HepG2 (cell line): ENCODE results near the gene TSPAN5. TPM values are rescaled to one million over a fixed set of nuclear protein-coding genes. Genes with fewer than 3 reads are reported as not detected.
A peak's percentile ranks its signal among the peaks of the same experiment; 100 is the strongest.

Experiments
- ATAC-seq: fragments of 200-7000 bp; cut with Tn5 transposase; 3 replicates; pipeline ENCODE4 v1.9.1; 2020; ENCODE audit warnings: mild to moderate bottlenecking, moderate library complexity
- BruUV-seq: library from RNA; stranded (reverse); fragments of 400-500 nt; replicated peaks from 2 replicates; lab custom pipeline; 2021; lab: Mats Ljungman, UMichigan
- CTCF ChIA-PET: fragments of 300-600 bp; formaldehyde crosslinking; extraction: SDS; loops from one replicate; lab custom pipeline; 2021; ENCODE audit warnings: low total read pairs, inconsistent platforms, low intra/inter-chr PET ratio; lab: Yijun Ruan, JAX
- POLR2A ChIA-PET: fragments of 350-600 bp; sonication (Branson Sonifier 250); formaldehyde crosslinking; loops from one replicate; lab custom pipeline; 2020; ENCODE audit warnings: antibody characterized with exemption, inconsistent platforms; lab: Yijun Ruan, JAX
- DNase-seq: peaks from one replicate; pipeline ENCODE4 v3.0.0-alpha.2; 2015; ENCODE audit warnings: low spot score
- FAIRE-seq: peaks from 3 replicates; lab custom pipeline; 2011; peaks lifted over from hg19 to GRCh38; lab: Jason Lieb, UNC
- H2AFZ ChIP-seq: one replicate; pipeline ENCODE4 v1.6.1; 2011; ENCODE audit warnings: low read length, inconsistent platforms
- H3K27ac ChIP-seq: fragments of 300-600 bp; 3 replicates; pipeline ENCODE4 v1.8.0; 2011; ENCODE audit warnings: mixed run types, mild to moderate bottlenecking, mixed read lengths, low read length, inconsistent platforms; ENCODE audit not compliant: insufficient read depth; ENCODE audit errors: extremely low read length
- H3K27me3 ChIP-seq, 2 experiments: fragments of 200-600 bp in 1 of 2; 2 replicates in 1 of 2; 3 replicates in 1 of 2; pipeline versions ENCODE4 v1.6.0 to v1.8.0; 2011; ENCODE audit warnings: low read length in 2 of 2, mild to moderate bottlenecking in 2 of 2, moderate library complexity in 2 of 2, inconsistent platforms in 1 of 2; ENCODE audit not compliant: insufficient read depth in 2 of 2, control insufficient read depth in 1 of 2
- H3K36me3 ChIP-seq, 2 experiments: fragments of 200-600 bp in 1 of 2; replicated peaks in 1 of 2; 2 replicates in 1 of 2; 3 replicates in 1 of 2; pipeline versions ENCODE4 v1.5.1 to v1.8.0; 2011; ENCODE audit warnings: low read length in 2 of 2, inconsistent platforms in 1 of 2; ENCODE audit not compliant: insufficient read depth in 2 of 2, control insufficient read depth in 1 of 2
- H3K4me1 ChIP-seq: 2 replicates; pipeline ENCODE4 v1.5.1; 2012; ENCODE audit warnings: low read length, inconsistent platforms; ENCODE audit not compliant: insufficient read depth
- H3K4me2 ChIP-seq: 2 replicates; pipeline ENCODE4 v1.6.0; 2011; ENCODE audit warnings: low read depth, low read length, inconsistent platforms
- H3K4me3 ChIP-seq, 3 experiments: fragments of 200-600 bp in 1 of 3; sonication (generic), shearing (Covaris generic) in 1 of 3; replicated peaks in 1 of 3; 2 replicates each; pipeline ENCODE4 v1.5.1; 2011 to 2016; ENCODE audit warnings: low read length in 3 of 3, inconsistent platforms in 2 of 3, low read depth in 2 of 3, mild to moderate bottlenecking in 2 of 3, control low read depth in 1 of 3, mixed read lengths in 1 of 3; ENCODE audit not compliant: insufficient read depth in 1 of 3
- H3K79me2 ChIP-seq: one replicate; pipeline ENCODE4 v1.6.1; 2011; ENCODE audit warnings: low read length, inconsistent platforms; ENCODE audit not compliant: insufficient read depth
- H3K9ac ChIP-seq: 2 replicates; pipeline ENCODE4 v1.6.0; 2011; ENCODE audit warnings: mild to moderate bottlenecking, low read depth, low read length, inconsistent platforms; ENCODE audit not compliant: insufficient read depth
- H3K9me3 ChIP-seq: 2 replicates; pipeline ENCODE4 v1.5.1; 2012; ENCODE audit warnings: mild to moderate bottlenecking, low read length
- H4K20me1 ChIP-seq: 2 replicates; pipeline ENCODE4 v1.6.0; 2011; ENCODE audit warnings: inconsistent platforms, mild to moderate bottlenecking, low read length, moderate library complexity; ENCODE audit not compliant: insufficient read depth
- GFI1 ChIP-seq: sonication (generic); formaldehyde crosslinking; IDR thresholded peaks from 2 replicates; pipeline ENCODE4 v1.5.0; 2020; ENCODE audit warnings: missing genetic modification reagents, mild to moderate bottlenecking, borderline replicate concordance
- GLI4 ChIP-seq: sonication (generic); formaldehyde crosslinking; IDR thresholded peaks from 2 replicates; pipeline ENCODE4 v1.5.1; 2020; ENCODE audit warnings: missing genetic modification reagents, mild to moderate bottlenecking, moderate library complexity, borderline replicate concordance
- RXRB ChIP-seq: IDR thresholded peaks from 2 replicates; pipeline ENCODE4 v1.6.1; 2016; ENCODE audit warnings: borderline replicate concordance, missing genetic modification reagents, missing compliant biosample characterization
- ZNF350 ChIP-seq: sonication (generic); formaldehyde crosslinking; IDR thresholded peaks from 2 replicates; pipeline ENCODE4 v1.4.0; 2020; ENCODE audit warnings: mild to moderate bottlenecking, low read depth, missing genetic modification reagents, borderline replicate concordance
- ZNF772 ChIP-seq: sonication (generic); formaldehyde crosslinking; IDR thresholded peaks from 2 replicates; pipeline ENCODE4 v1.5.0; 2020; ENCODE audit warnings: mild to moderate bottlenecking, missing genetic modification reagents
- WGBS: methylation state at CpG from one replicate; pipeline ENCODE4 v1.1.6; 2017; ENCODE audit warnings: low lambda C conversion rate; 5-methylcytosine and 5-hydroxymethylcytosine counted together
- in situ Hi-C: cut with HindIII; loops from 2 replicates; pipeline ENCODE4 v1.10.0; 2017; ENCODE audit warnings: low pct_unique_long_range_greater_than_20kb; ENCODE audit not compliant: extremely low pct_ligation_motif_present
- intact Hi-C: fragments of 100-400 bp; cut with micrococcal nuclease; formaldehyde crosslinking; loops from one replicate; pipeline ENCODE4 v1.10.0; 2022; ENCODE audit not compliant: unreplicated experiment
- polyA plus RNA-seq, 8 experiments: library from polyadenylated mRNA; depleted of rRNA in 3 of 8; stranded (reverse) in 7 of 8; unstranded in 1 of 8; fragments of >200 nt; fragmentation: Illumina TruSeq in 4 of 8; extraction: Trizol in 4 of 8; gene quantifications; 2 replicates each; pipeline versions ENCODE4 v1.2.1 to v1.2.3, GENCODE V29; 2011 to 2016; ENCODE audit warnings: low read depth in 4 of 8, missing spikeins in 1 of 8, mixed read lengths in 1 of 8; ENCODE audit not compliant: insufficient read depth in 1 of 8
- total RNA-seq, 5 experiments: library from RNA; depleted of rRNA; stranded (reverse); fragments of >200 nt; fragmentation: Illumina TruSeq; extraction: Trizol; gene quantifications; 2 replicates each; pipeline ENCODE4 v1.2.3, GENCODE V29; 2016; ENCODE audit warnings: low read depth in 1 of 5
- TF ChIP-seq, protein P1 (sequence below): sonication (generic); formaldehyde crosslinking; IDR thresholded peaks from 2 replicates; pipeline ENCODE4 v1.5.0; 2020; ENCODE audit warnings: mild to moderate bottlenecking, missing genetic modification reagents

The TSPAN5 gene
- total and polyA plus RNA-seq, 2 of the 13 experiments (the other 11 are each of a cell fraction or from before 2014, with no cell fraction given): 0.20 to 0.53 TPM

GRCh38 chr4:98572697-98573096 lies 85.7 kb downstream of the TSPAN5 start:
- Histone ChIP-seq H3K9ac (no peak overlapping the region), H3K36me3 (no peaks in the 10 kb centered on the region), H3K4me2 (no peak overlapping the region), H3K27ac (no peak overlapping the region), H3K79me2 (no peaks in the 10 kb centered on the region), H2AFZ (no peak overlapping the region), H4K20me1 (no peaks in the 10 kb centered on the region), H3K4me1 (no peaks in the 10 kb centered on the region), H3K27me3 (peaks cover 1 to 5% of the 10 kb centered on the region in 2 experiments; a peak in 2 of 5 replicates), H3K4me3 (no peak overlapping the region), H3K9me3 (no peaks in the 10 kb centered on the region)
- WGBS: 3% methylated on average over 2 of the region's 2 CpGs
- POLR2A ChIA-PET: no interaction called here
- no TSS peak for BruUV-seq
- CTCF ChIA-PET: no interaction called here
- ATAC-seq: no peak
- in situ Hi-C loops: no loop called here
- intact Hi-C loops: no loop called here
- TF ChIP-seq GLI4 (CRISPR knock-in tag) (no peak), GFI1 (CRISPR knock-in tag) (peak; percentile 28; the same call in 1 of the 2 replicates)
- no peak for DNase-seq
- FAIRE-seq: no peak

DNA sequence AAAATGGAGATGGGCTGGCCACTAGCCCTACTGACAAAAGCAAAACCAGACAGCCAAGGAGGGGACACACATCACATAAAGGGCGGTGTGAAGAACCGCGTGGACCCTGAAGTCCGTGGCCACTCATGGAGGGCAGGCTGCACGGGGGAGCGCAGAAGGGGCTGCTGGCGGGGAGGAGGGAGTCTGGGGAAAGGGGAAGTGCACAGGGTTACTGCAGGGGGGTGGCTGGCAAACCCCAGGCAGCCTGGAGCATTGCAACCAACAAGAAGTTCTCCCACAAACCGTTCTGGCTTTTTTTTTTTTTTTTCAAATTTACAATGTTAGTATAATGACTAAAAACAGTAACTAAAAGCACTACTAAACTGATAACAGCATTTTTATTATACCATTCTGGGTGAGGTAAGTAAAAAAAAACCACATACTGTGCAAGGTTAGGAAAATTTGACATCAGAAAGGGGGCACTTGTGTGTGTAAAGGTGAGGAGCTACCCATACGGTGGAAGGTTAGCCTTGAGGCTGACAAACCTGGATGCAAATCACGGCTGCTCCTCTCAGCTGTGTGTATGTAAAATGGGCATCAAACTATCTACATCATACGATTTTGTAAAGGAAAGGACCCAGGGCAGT lies 87.1 kb downstream of the TSPAN5 start:
- POLR2A ChIA-PET: no interaction called here
- Histone ChIP-seq H3K9ac (no peak overlapping the region), H3K27ac (no peak overlapping the region), H3K79me2 (no peaks in the 10 kb centered on the region), H3K4me1 (no peaks in the 10 kb centered on the region), H3K4me2 (no peak overlapping the region), H2AFZ (no peak overlapping the region), H3K9me3 (no peaks in the 10 kb centered on the region), H3K4me3 (no peak overlapping the region), H3K36me3 (no peaks in the 10 kb centered on the region), H3K27me3 (peaks cover 0 to 1% of the 10 kb centered on the region in 2 experiments; a peak in 1 of 5 replicates), H4K20me1 (no peaks in the 10 kb centered on the region)
- no peak for TF ChIP-seq ZNF350
- TF ChIP-seq, protein P1, sequence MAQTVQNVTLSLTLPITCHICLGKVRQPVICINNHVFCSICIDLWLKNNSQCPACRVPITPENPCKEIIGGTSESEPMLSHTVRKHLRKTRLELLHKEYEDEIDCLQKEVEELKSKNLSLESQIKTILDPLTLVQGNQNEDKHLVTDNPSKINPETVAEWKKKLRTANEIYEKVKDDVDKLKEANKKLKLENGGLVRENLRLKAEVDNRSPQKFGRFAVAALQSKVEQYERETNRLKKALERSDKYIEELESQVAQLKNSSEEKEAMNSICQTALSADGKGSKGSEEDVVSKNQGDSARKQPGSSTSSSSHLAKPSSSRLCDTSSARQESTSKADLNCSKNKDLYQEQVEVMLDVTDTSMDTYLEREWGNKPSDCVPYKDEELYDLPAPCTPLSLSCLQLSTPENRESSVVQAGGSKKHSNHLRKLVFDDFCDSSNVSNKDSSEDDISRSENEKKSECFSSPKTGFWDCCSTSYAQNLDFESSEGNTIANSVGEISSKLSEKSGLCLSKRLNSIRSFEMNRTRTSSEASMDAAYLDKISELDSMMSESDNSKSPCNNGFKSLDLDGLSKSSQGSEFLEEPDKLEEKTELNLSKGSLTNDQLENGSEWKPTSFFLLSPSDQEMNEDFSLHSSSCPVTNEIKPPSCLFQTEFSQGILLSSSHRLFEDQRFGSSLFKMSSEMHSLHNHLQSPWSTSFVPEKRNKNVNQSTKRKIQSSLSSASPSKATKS (CRISPR knock-in tag): no peak
- TF ChIP-seq ZNF772 (CRISPR knock-in tag): no peak
- TF ChIP-seq RXRB: no peak
- no TSS peak for BruUV-seq
- in situ Hi-C loops: no loop called here
- WGBS: 55% methylated on average over 11 of the region's 11 CpGs
- FAIRE-seq (no peak), ATAC-seq (no peak), DNase-seq (no peak)
- intact Hi-C loops: no loop called here
- CTCF ChIA-PET: no interaction called here
